Measurements from ENCODE around the gene B3GNT7.
"Not testable (repeated sequence)": the region's sequence is repeated elsewhere in the genome, so short reads cannot be mapped to it uniquely, and the experiment has no call there.

B3GNT7 gene

GRCh38 chr2:231429152-231429551, 33.6 kb downstream of the B3GNT7 start:
- no peak for DNase-seq (ENCODE audit: low read depth)

GRCh38 chr2:231429901-231430300, 34.4 kb downstream of the B3GNT7 start:
- no peak for DNase-seq (ENCODE audit: low read depth)

GRCh38 chr2:231430437-231430836, 34.9 kb downstream of the B3GNT7 start:
- DNase-seq (ENCODE audit: low read depth): not testable (repeated sequence)

GRCh38 chr2:231431606-231432005, 36.1 kb downstream of the B3GNT7 start:
- no peak for DNase-seq (ENCODE audit: low read depth)

- no peak for DNase-seq (ENCODE audit: low read depth)
Observed at GRCh38 chr2:231433990-231434389, 38.5 kb downstream of the B3GNT7 start.

GRCh38 chr2:231436957-231437356, 41.4 kb downstream of the B3GNT7 start:
- no peak for DNase-seq (ENCODE audit: low read depth)

GRCh38 chr2:231449503-231450054, 54.1 kb downstream of the B3GNT7 start:
- no peak for DNase-seq (ENCODE audit: low read depth)

GRCh38 chr2:231450548-231450989, 55.1 kb downstream of the B3GNT7 start:
- DNase-seq (ENCODE audit: low read depth): no peak
